ENCODE measurements around the gene ADAM12. TPM values are rescaled to one million over a fixed set of nuclear protein-coding genes. Genes with fewer than 3 reads are reported as not detected.

Gene ADAM12
- total and polyA plus RNA-seq, 9 of the 15 experiments (the other 6 are each of a cell fraction or from before 2014, with no cell fraction given) = not detected

GRCh38 chr10:126045861-126046260 lies 342.4 kb downstream of the ADAM12 start (continued):
- no peak for TF ChIP-seq TAF1 (IDR thresholded peaks at IDR 0.05; ENCODE audit: control insufficient read depth, extremely low read depth, insufficient read depth, low read length, severe bottlenecking)
- no peak for TF ChIP-seq NR0B1 (IDR thresholded peaks at IDR 0.05; ENCODE audit: partially characterized antibody)

- H3K4me1 ChIP-seq (replicated peaks in 1 of 2; ENCODE audit: control insufficient read depth in 2 of 2, insufficient read depth in 2 of 2, low read length in 2 of 2) = no peaks in the 10 kb centered on the region
- no peaks in the 10 kb centered on the region for H3K36me3 ChIP-seq (ENCODE audit: control insufficient read depth, insufficient read depth, low read length)
- no peaks in the 10 kb centered on the region for H3K9me1 ChIP-seq (ENCODE audit: control insufficient read depth, insufficient read depth, low read length)
- H3K4me2 ChIP-seq (ENCODE audit: insufficient read depth, low read length) = no peak overlapping the region
- WGBS (ENCODE audit: insufficient coverage, low coverage, missing lambda C conversion rate) = 0% methylated on average over 4 of the region's 10 CpGs
- DNase-seq (ENCODE audit: extremely low read depth in 1 of 4, low spot score in 3 of 4) (no peak), FAIRE-seq (no peak), ATAC-seq (no peak)
- BruUV-seq (replicated peaks) = no TSS peak
- no peaks in the 10 kb centered on the region for H3K9me3 ChIP-seq (replicated peaks; ENCODE audit: control insufficient read depth, insufficient read depth, low read depth, low read length)
- H4K20me1 ChIP-seq (replicated peaks; ENCODE audit: control insufficient read depth, insufficient read depth, low read length) = no peaks in the 10 kb centered on the region
- no peak overlapping the region for H3K4me3 ChIP-seq
- in situ Hi-C loops (cut with MboI) (no loop called here), intact Hi-C loops (cut with micrococcal nuclease) (no loop called here)
- no peaks in the 10 kb centered on the region for H3K79me2 ChIP-seq (ENCODE audit: control insufficient read depth, insufficient read depth, low read length)
- H3K27ac ChIP-seq (ENCODE audit: extremely low read depth, low read depth, low read length) = no peak overlapping the region
- H3K9ac ChIP-seq (ENCODE audit: insufficient read depth in 1 of 2, low read depth in 2 of 2, low read length in 2 of 2) = no peak overlapping the region
- CTCF ChIA-PET (ENCODE audit: low intra/inter-chr PET ratio) = no interaction called here
- no peak overlapping the region for H2AFZ ChIP-seq (ENCODE audit: low read depth, low read length)
- TF ChIP-seq TBP (optimal IDR thresholded peaks at IDR 0.05; ENCODE audit: low read depth, low read length) = no peak
- TF ChIP-seq ZNF76 (CRISPR knock-in tag; IDR thresholded peaks at IDR 0.05; ENCODE audit: borderline replicate concordance) = no peak
- no peak for TF ChIP-seq HNRNPLL (IDR thresholded peaks at IDR 0.05; ENCODE audit: low read depth, low read length, poor library complexity, severe bottlenecking)
- no peak for TF ChIP-seq THAP12 (CRISPR knock-in tag; IDR thresholded peaks at IDR 0.05)
- POLR2A ChIA-PET = no interaction called here
- peaks cover 3 to 33% of the 10 kb centered on the region in 2 experiments; a peak in 2 of 5 replicates for H3K27me3 ChIP-seq (ENCODE audit: control insufficient read depth in 2 of 2, insufficient read depth in 2 of 2, low read length in 2 of 2)
Observed at GRCh38 chr10:126043389-126043788, 344.9 kb downstream of the ADAM12 start.

All from K562 (cell line).